NCI-H510A (cell line): ENCODE data around the gene IL33.

Source experiments
- DNase-seq: peaks from one replicate; lab custom pipeline; 2025; lab: John Stamatoyannopoulos, UW

IL33 gene

GRCh38 chr9:6304232-6304631, 88.6 kb downstream of the IL33 start:
- DNase-seq, result no peak

GRCh38 chr9:6305954-6306563, 90.5 kb downstream of the IL33 start:
- no peak for DNase-seq
